ENCODE measurements around the gene LIPK. TPM values are rescaled to one million over a fixed set of nuclear protein-coding genes. Genes with fewer than 3 reads are reported as not detected.

LIPK gene
- total RNA-seq, 1 donor from 2014 or later = not detected

GRCh38 chr10:88792661-88793060, 86.6 kb downstream of the LIPK start:
- TF ChIP-seq CTCF (IDR thresholded peaks at IDR 0.05; ENCODE audit: insufficient read depth, low read length, poor library complexity, severe bottlenecking) = no peak
- no peak for DNase-seq (ENCODE audit: low read depth)
- Histone ChIP-seq H3K4me3 (ENCODE audit: low read depth, low read length) (no peak overlapping the region), H3K27me3 (ENCODE audit: control insufficient read depth, insufficient read depth, low read length) (no peaks in the 10 kb centered on the region), H3K36me3 (ENCODE audit: control insufficient read depth, insufficient read depth, low read length) (no peaks in the 10 kb centered on the region)

GRCh38 chr10:88793712-88794299, 87.8 kb downstream of the LIPK start:
- DNase-seq (ENCODE audit: low read depth) = no peak

GRCh38 chr10:88794731-88795130, 88.7 kb downstream of the LIPK start:
- Histone ChIP-seq H3K4me3 (ENCODE audit: low read depth, low read length) (no peak overlapping the region), H3K36me3 (ENCODE audit: control insufficient read depth, insufficient read depth, low read length) (no peaks in the 10 kb centered on the region), H3K27me3 (ENCODE audit: control insufficient read depth, insufficient read depth, low read length) (no peaks in the 10 kb centered on the region)
- DNase-seq (ENCODE audit: low read depth) = no peak
- TF ChIP-seq CTCF (IDR thresholded peaks at IDR 0.05; ENCODE audit: insufficient read depth, low read length, poor library complexity, severe bottlenecking) = no peak

More at GRCh38 chr10:88793712-88794299, 87.8 kb downstream of the LIPK start:
- Histone ChIP-seq H3K4me3 (ENCODE audit: low read depth, low read length) (no peak overlapping the region), H3K36me3 (ENCODE audit: control insufficient read depth, insufficient read depth, low read length) (no peaks in the 10 kb centered on the region), H3K27me3 (ENCODE audit: control insufficient read depth, insufficient read depth, low read length) (no peaks in the 10 kb centered on the region)
- no peak for TF ChIP-seq CTCF (IDR thresholded peaks at IDR 0.05; ENCODE audit: insufficient read depth, low read length, poor library complexity, severe bottlenecking)

GRCh38 chr10:88800152-88801125, 94.4 kb downstream of the LIPK start:
- H3K4me3 ChIP-seq (ENCODE audit: low read depth, low read length) = no peak overlapping the region

More at GRCh38 chr10:88800152-88801125, 94.4 kb downstream of the LIPK start:
- H3K27me3 ChIP-seq (ENCODE audit: control insufficient read depth, insufficient read depth, low read length) = no peaks in the 10 kb centered on the region
- TF ChIP-seq CTCF (IDR thresholded peaks at IDR 0.05; ENCODE audit: insufficient read depth, low read length, poor library complexity, severe bottlenecking) = no peak
- no peak for DNase-seq (ENCODE audit: low read depth)
- no peaks in the 10 kb centered on the region for H3K36me3 ChIP-seq (ENCODE audit: control insufficient read depth, insufficient read depth, low read length)

Other genes with a start within 250 kb of the LIPK start
- 24.7 and 25.9 TPM in 2 replicates for gene RNLS, start 122.9 kb upstream of the LIPK start, total RNA-seq
- gene LIPJ, start 119.5 kb upstream of the LIPK start, total RNA-seq = 0.08 TPM in 1 of 2 replicates, not detected in the other
- gene LIPF, start 41.8 kb upstream of the LIPK start, total RNA-seq = not detected in 2 replicates
- gene LIPN, start 53.8 kb downstream of the LIPK start, total RNA-seq = not detected in 2 replicates
- gene LIPM, start 96.5 kb downstream of the LIPK start, total RNA-seq = not detected in 2 replicates
- gene ANKRD22, start 145.6 kb downstream of the LIPK start, total RNA-seq = 0.17 and 0.21 TPM in 2 replicates
- gene STAMBPL1, start 174.0 kb downstream of the LIPK start, total RNA-seq = 5.2 and 9.4 TPM in 2 replicates
- gene ACTA2, start 246.5 kb downstream of the LIPK start, total RNA-seq = 34.3 and 37.6 TPM in 2 replicates